ENCODE results near the gene MAGI3. TPM values are rescaled to one million over a fixed set of nuclear protein-coding genes. Genes with fewer than 3 reads are reported as not detected.

The MAGI3 gene
- total and polyA plus RNA-seq, 4 donors: 3.0 to 28.8 (median 7.5) TPM

- WGBS: 96% methylated on average over 2 of the region's 2 CpGs
These were observed 121.0 kb downstream of the MAGI3 start for GRCh38 chr1:113511269-113511668.

GRCh38 chr1:113515498-113515897 lies 125.2 kb downstream of the MAGI3 start:
- Histone ChIP-seq H3K4me3 (ENCODE audit: low read depth in 1 of 3, low read length in 3 of 3) (no peak overlapping the region), H3K27me3 (ENCODE audit: control insufficient read depth in 4 of 4, insufficient read depth in 4 of 4, low read length in 3 of 4) (no peaks in the 10 kb centered on the region), H3K4me1 (ENCODE audit: control insufficient read depth in 4 of 4, insufficient read depth in 4 of 4, low read length in 3 of 4) (peaks cover 0 to 6% (median 0%) of the 10 kb centered on the region in 4 donors), H3K27ac (ENCODE audit: low read depth in 1 of 2, low read length in 2 of 2) (no peak overlapping the region), H3K9ac (ENCODE audit: low read depth in 1 of 2, low read length in 2 of 2) (no peak overlapping the region), H3K9me3 (ENCODE audit: control insufficient read depth in 4 of 4, low read length in 3 of 4) (peaks cover 2 to 8% (median 4%) of the 10 kb centered on the region in 4 donors), H3K36me3 (ENCODE audit: control insufficient read depth in 4 of 4, insufficient read depth in 3 of 4, low read depth in 1 of 4, low read length in 3 of 4) (no peaks in the 10 kb centered on the region)
- DNase-seq (ENCODE audit: low spot score): no peak
- 97% methylated on average over 1 of the region's 1 CpG for WGBS
- TF ChIP-seq RXRA (IDR thresholded peaks at IDR 0.05) (no peak), NR2F2 (IDR thresholded peaks at IDR 0.05) (no peak), EGR1 (IDR thresholded peaks at IDR 0.05; ENCODE audit: low read depth in 2 of 2) (no peak), ZBTB33 (IDR thresholded peaks at IDR 0.05) (no peak), SP1 (IDR thresholded peaks at IDR 0.05) (no peak), HNF4A (conservative IDR thresholded peaks at IDR 0.05) (no peak), FOXA2 (IDR thresholded peaks at IDR 0.05) (no peak), RAD21 (IDR thresholded peaks at IDR 0.05) (no peak)
- TF ChIP-seq, protein P1, sequence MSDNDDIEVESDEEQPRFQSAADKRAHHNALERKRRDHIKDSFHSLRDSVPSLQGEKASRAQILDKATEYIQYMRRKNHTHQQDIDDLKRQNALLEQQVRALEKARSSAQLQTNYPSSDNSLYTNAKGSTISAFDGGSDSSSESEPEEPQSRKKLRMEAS (IDR thresholded peaks at IDR 0.05): no peak

More at GRCh38 chr1:113511269-113511668, 121.0 kb downstream of the MAGI3 start:
- TF ChIP-seq, protein P2, sequence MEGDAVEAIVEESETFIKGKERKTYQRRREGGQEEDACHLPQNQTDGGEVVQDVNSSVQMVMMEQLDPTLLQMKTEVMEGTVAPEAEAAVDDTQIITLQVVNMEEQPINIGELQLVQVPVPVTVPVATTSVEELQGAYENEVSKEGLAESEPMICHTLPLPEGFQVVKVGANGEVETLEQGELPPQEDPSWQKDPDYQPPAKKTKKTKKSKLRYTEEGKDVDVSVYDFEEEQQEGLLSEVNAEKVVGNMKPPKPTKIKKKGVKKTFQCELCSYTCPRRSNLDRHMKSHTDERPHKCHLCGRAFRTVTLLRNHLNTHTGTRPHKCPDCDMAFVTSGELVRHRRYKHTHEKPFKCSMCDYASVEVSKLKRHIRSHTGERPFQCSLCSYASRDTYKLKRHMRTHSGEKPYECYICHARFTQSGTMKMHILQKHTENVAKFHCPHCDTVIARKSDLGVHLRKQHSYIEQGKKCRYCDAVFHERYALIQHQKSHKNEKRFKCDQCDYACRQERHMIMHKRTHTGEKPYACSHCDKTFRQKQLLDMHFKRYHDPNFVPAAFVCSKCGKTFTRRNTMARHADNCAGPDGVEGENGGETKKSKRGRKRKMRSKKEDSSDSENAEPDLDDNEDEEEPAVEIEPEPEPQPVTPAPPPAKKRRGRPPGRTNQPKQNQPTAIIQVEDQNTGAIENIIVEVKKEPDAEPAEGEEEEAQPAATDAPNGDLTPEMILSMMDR (IDR thresholded peaks at IDR 0.05; ENCODE audit: low read depth, low read length, missing input control): no peak
- TF ChIP-seq RXRA (IDR thresholded peaks at IDR 0.05) (no peak), HNF4G (IDR thresholded peaks at IDR 0.05) (no peak), SP1 (IDR thresholded peaks at IDR 0.05) (no peak)
- no peaks in the 10 kb centered on the region for H3K27me3 ChIP-seq (ENCODE audit: control insufficient read depth in 4 of 4, insufficient read depth in 4 of 4, low read length in 3 of 4)
- H3K9ac ChIP-seq (ENCODE audit: low read depth in 1 of 2, low read length in 2 of 2): no peak overlapping the region
- H3K9me3 ChIP-seq (ENCODE audit: control insufficient read depth in 4 of 4, low read length in 3 of 4): peaks cover 2 to 8% (median 4%) of the 10 kb centered on the region in 4 donors
- H3K4me3 ChIP-seq (ENCODE audit: low read depth in 1 of 3, low read length in 3 of 3): peak overlapping the region in 1 of 3 donors; percentile 11
- H3K36me3 ChIP-seq (ENCODE audit: control insufficient read depth in 4 of 4, insufficient read depth in 3 of 4, low read depth in 1 of 4, low read length in 3 of 4): no peaks in the 10 kb centered on the region
- peaks cover 4 to 14% (median 6%) of the 10 kb centered on the region in 4 donors for H3K4me1 ChIP-seq (ENCODE audit: control insufficient read depth in 4 of 4, insufficient read depth in 4 of 4, low read length in 3 of 4)
- DNase-seq (ENCODE audit: low spot score): no peak
- H3K27ac ChIP-seq (ENCODE audit: low read depth in 1 of 2, low read length in 2 of 2): no peak overlapping the region

DNA sequence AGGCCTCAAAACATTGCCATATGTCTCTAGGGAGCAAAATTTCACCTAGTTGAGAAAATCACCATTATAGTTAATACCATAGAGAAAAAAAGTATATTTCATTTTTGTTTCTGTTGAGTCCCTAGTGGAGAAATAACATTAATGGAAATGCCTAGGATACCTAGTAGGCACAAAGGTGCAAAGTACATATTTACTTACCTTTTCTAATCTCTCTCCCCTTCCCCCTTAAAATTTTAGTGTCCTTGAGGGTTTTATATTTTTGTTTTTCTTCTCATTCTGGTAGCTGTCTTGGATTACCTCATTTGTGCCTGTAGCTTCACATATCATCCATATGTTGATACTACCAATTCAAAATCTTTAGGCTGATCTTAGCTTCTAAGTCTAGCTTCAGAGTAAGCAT lies 127.0 kb downstream of the MAGI3 start:
- DNase-seq (ENCODE audit: low spot score): no peak
- no peak overlapping the region for H3K27ac ChIP-seq (ENCODE audit: low read depth in 1 of 2, low read length in 2 of 2)
- H3K9me3 ChIP-seq (ENCODE audit: control insufficient read depth in 4 of 4, low read length in 3 of 4): no peaks in the 10 kb centered on the region
- no peaks in the 10 kb centered on the region for H3K27me3 ChIP-seq (ENCODE audit: control insufficient read depth in 4 of 4, insufficient read depth in 4 of 4, low read length in 3 of 4)
- no peak overlapping the region for H3K9ac ChIP-seq (ENCODE audit: low read depth in 1 of 2, low read length in 2 of 2)
- no peaks in the 10 kb centered on the region for H3K36me3 ChIP-seq (ENCODE audit: control insufficient read depth in 4 of 4, insufficient read depth in 3 of 4, low read depth in 1 of 4, low read length in 3 of 4)
- H3K4me1 ChIP-seq (ENCODE audit: control insufficient read depth in 4 of 4, insufficient read depth in 4 of 4, low read length in 3 of 4): peaks cover 0 to 6% (median 0%) of the 10 kb centered on the region in 4 donors
- no peak overlapping the region for H3K4me3 ChIP-seq (ENCODE audit: low read depth in 1 of 3, low read length in 3 of 3)
- no peak for TF ChIP-seq EGR1 (IDR thresholded peaks at IDR 0.05; ENCODE audit: low read depth in 2 of 2)
- TF ChIP-seq HNF4A (conservative IDR thresholded peaks at IDR 0.05): peak; percentile 53 to 69

Measured in liver (tissue), 9 donors.